Esophagus squamous epithelium (tissue), 5 donors: ENCODE measurements around the gene NUP210. TPM values are rescaled to one million over a fixed set of nuclear protein-coding genes. Genes with fewer than 3 reads are reported as not detected.

ENCODE experiments used
- DNase-seq: peaks from one replicate; lab custom pipeline; 2025; lab: John Stamatoyannopoulos, UW
- H3K27ac ChIP-seq, 4 donors: fragments of 200-600 bp; sonication (generic); one replicate each; pipeline ENCODE4 v1.5.1; 2016 to 2019; ENCODE audit warnings: mild to moderate bottlenecking in 1 of 4
- H3K27me3 ChIP-seq, 4 donors: fragments of 200-600 bp; sonication (generic); 1 replicate in 3 of 4; 2 replicates in 1 of 4; pipeline versions ENCODE4 v1.5.1 to v1.6.0; 2017 to 2021; ENCODE audit warnings: antibody characterized with exemption in 1 of 4
- H3K36me3 ChIP-seq, 3 donors: fragments of 200-600 bp; sonication (generic); one replicate each; pipeline ENCODE4 v1.5.1; 2016 to 2019
- H3K4me1 ChIP-seq, 3 donors: fragments of 200-600 bp; sonication (generic); one replicate each; pipeline ENCODE4 v1.5.1; 2017 to 2019
- H3K4me3 ChIP-seq, 4 donors: fragments of 200-600 bp; sonication (generic); 1 replicate in 3 of 4; 2 replicates in 1 of 4; pipeline ENCODE4 v1.5.1; 2016 to 2019; ENCODE audit warnings: mild to moderate bottlenecking in 2 of 4, moderate library complexity in 1 of 4
- H3K9me3 ChIP-seq, 3 donors: fragments of 200-600 bp; sonication (generic); one replicate each; pipeline ENCODE4 v1.5.1; 2016 to 2019
- POLR2A ChIP-seq, 4 donors: fragments of 450-650 bp; IDR thresholded peaks; one replicate each; pipeline ENCODE4 v1.6.1; 2017; ENCODE audit warnings: antibody characterized with exemption in 4 of 4, mild to moderate bottlenecking in 4 of 4, moderate library complexity in 3 of 4
- WGBS, 2 donors: methylation state at CpG; one replicate each; pipeline ENCODE4 v1.1.5; 2018; 5-methylcytosine and 5-hydroxymethylcytosine counted together
- intact Hi-C: fragments of 100-400 bp; cut with DNase I; formaldehyde crosslinking; loops from one replicate; pipeline ENCODE4 v1.15.0; 2022
- total RNA-seq, 4 donors: library from RNA; depleted of rRNA; stranded (reverse); fragments of >200 nt; gene quantifications; one replicate each; pipeline ENCODE4 v1.1.0, GENCODE V29; 2016
- TF ChIP-seq, protein P1 (sequence below), 6 experiments: fragments of 450-650 bp in 4 of 6; fragments of 200-600 bp in 2 of 6; sonication (generic) in 2 of 6; IDR thresholded peaks; one replicate each; pipeline ENCODE4 v1.5.1; 2016 to 2019; ENCODE audit warnings: antibody characterized with exemption in 6 of 6, mild to moderate bottlenecking in 4 of 6, moderate library complexity in 4 of 6
- donor health status: DM: yes; HTN: yes; CAD: no.

Gene NUP210
- total RNA-seq, 4 donors from 2014 or later, result 7.2 to 14.5 (median 9.4) TPM

DNA sequence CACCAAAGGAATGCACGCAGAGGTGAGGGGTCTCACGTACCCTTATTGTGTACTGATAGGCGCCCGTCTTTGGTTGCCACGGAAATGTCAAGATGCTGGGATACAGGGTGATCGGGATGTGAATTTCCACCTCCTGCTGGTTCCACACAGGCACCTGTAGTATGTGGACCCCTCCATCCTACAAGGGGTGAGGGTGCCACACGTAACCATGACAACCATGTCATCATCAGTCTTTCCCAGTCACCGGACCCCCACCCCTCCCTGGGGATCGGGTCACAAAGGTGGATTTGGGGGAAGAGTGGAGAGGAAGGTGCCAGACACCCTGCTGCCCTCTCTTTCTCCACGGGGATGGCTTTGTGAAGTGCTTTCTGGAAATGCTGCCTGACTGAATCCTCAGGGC lies 44.7 kb downstream of the NUP210 start:
- H3K9me3 ChIP-seq, result no peaks in the 10 kb centered on the region
- intact Hi-C loops, result no loop called here
- H3K4me1 ChIP-seq, result peaks cover 0 to 14% (median 0%) of the 10 kb centered on the region in 3 donors
- no peak for DNase-seq
- TF ChIP-seq POLR2A (IDR thresholded peaks at IDR 0.05), result no peak
- H3K27me3 ChIP-seq, result no peaks in the 10 kb centered on the region
- H3K4me3 ChIP-seq, result no peak overlapping the region
- 82 to 91% methylated on average over 10 of the region's 10 CpGs for WGBS, 2 donors
- H3K36me3 ChIP-seq, result peaks cover 0 to 67% (median 0%) of the 10 kb centered on the region in 3 donors
- H3K27ac ChIP-seq, result no peak overlapping the region

DNA sequence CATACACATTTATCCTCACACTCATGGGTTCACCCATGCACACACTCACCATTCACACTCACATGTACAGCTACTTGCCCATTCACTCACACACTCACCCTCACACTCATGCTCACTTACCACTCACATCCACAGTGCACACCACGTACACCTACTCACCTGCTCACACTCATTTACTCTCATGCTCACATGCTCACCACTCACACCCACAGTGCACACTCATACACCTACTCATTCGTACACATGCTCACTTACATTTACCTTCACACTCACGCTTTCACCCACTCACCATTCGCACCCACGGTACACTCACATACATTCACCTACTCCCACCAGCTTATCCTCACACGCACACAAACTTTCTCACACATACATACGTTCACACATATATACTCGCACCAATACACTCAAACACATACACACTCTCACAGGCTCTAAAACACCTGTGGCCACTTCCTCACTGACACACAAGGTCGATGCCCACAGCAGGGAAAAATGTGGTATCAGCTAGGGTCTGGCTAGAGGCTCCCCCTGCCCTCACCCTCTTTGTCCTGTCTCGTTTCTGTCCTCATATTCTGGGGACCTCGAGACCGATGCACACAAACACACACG lies 46.0 kb downstream of the NUP210 start:
- 91 to 92% methylated on average over 10 of the region's 13 CpGs for WGBS, 2 donors
- H3K27ac ChIP-seq, result no peak overlapping the region
- H3K27me3 ChIP-seq, result no peaks in the 10 kb centered on the region
- DNase-seq, result no peak
- peaks cover 0 to 14% (median 0%) of the 10 kb centered on the region in 3 donors for H3K4me1 ChIP-seq
- no peak overlapping the region for H3K4me3 ChIP-seq
- no peaks in the 10 kb centered on the region for H3K9me3 ChIP-seq
- H3K36me3 ChIP-seq, result peaks cover 0 to 68% (median 0%) of the 10 kb centered on the region in 3 donors
- no peak for TF ChIP-seq POLR2A (IDR thresholded peaks at IDR 0.05)
- TF ChIP-seq, protein P1, sequence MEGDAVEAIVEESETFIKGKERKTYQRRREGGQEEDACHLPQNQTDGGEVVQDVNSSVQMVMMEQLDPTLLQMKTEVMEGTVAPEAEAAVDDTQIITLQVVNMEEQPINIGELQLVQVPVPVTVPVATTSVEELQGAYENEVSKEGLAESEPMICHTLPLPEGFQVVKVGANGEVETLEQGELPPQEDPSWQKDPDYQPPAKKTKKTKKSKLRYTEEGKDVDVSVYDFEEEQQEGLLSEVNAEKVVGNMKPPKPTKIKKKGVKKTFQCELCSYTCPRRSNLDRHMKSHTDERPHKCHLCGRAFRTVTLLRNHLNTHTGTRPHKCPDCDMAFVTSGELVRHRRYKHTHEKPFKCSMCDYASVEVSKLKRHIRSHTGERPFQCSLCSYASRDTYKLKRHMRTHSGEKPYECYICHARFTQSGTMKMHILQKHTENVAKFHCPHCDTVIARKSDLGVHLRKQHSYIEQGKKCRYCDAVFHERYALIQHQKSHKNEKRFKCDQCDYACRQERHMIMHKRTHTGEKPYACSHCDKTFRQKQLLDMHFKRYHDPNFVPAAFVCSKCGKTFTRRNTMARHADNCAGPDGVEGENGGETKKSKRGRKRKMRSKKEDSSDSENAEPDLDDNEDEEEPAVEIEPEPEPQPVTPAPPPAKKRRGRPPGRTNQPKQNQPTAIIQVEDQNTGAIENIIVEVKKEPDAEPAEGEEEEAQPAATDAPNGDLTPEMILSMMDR (IDR thresholded peaks at IDR 0.05), result no peak
- intact Hi-C loops, result no loop called here

DNA sequence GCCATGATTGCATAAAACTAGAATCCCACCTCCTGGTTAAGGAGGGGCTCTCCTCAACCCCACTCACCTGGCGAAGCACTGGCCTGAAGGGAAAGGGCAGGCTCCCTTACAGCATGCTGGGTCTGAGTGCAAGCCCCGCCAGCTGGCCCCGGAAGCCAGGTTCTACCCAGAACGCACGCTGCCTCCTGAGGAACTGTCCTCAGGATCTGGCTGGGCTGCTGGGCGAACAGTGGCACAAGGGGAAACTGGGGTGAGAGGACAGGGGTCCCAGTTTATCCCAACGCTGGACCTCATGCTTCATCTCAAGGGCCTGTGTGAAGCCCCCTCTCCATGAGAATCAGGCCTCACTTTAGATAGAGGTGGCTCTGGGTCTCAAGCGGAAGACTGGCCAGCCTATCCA lies 47.5 kb downstream of the NUP210 start:
- peaks cover 0 to 60% (median 0%) of the 10 kb centered on the region in 3 donors for H3K36me3 ChIP-seq
- DNase-seq, result no peak
- peaks cover 0 to 14% (median 0%) of the 10 kb centered on the region in 3 donors for H3K4me1 ChIP-seq
- 100% methylated on average over 2 of the region's 8 CpGs; no CpG with 5 or more reads in 1 of the 2 donors for WGBS, 2 donors
- TF ChIP-seq POLR2A (IDR thresholded peaks at IDR 0.05), result no peak
- TF ChIP-seq, protein P1 (IDR thresholded peaks at IDR 0.05), result no peak
- no peak overlapping the region for H3K4me3 ChIP-seq
- no peaks in the 10 kb centered on the region for H3K27me3 ChIP-seq
- no peak overlapping the region for H3K27ac ChIP-seq
- intact Hi-C loops, result no loop called here
- H3K9me3 ChIP-seq, result no peaks in the 10 kb centered on the region

DNA sequence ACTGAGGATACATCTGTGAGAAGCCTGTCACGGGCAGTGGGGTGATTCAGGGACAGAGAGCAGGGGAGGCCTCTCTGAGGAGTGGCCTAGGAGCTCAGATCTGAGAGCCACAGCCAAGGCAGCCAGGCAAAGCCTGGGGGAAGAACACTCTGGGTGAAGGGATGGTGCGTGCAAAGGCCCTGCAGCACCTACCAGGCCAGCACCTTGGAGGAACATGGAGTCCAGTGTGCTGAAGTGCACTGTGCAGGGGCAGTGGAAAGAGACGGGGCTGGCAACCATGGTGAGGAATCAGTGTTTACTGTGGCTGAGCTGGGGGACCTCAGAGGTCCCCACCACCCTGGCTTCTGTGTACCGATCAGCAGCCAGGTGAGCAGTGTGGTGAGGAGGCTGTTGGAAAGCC lies 48.0 kb downstream of the NUP210 start:
- H3K27me3 ChIP-seq, result no peaks in the 10 kb centered on the region
- H3K27ac ChIP-seq, result no peak overlapping the region
- peaks cover 0 to 14% (median 0%) of the 10 kb centered on the region in 3 donors for H3K4me1 ChIP-seq
- WGBS, 2 donors, result 84 to 96% methylated on average over 3 of the region's 4 CpGs
- intact Hi-C loops, result no loop called here
- no peak for TF ChIP-seq POLR2A (IDR thresholded peaks at IDR 0.05)
- TF ChIP-seq, protein P1 (IDR thresholded peaks at IDR 0.05), result no peak
- peaks cover 0 to 57% (median 0%) of the 10 kb centered on the region in 3 donors for H3K36me3 ChIP-seq
- no peak for DNase-seq
- H3K4me3 ChIP-seq, result no peak overlapping the region
- H3K9me3 ChIP-seq, result no peaks in the 10 kb centered on the region

DNA sequence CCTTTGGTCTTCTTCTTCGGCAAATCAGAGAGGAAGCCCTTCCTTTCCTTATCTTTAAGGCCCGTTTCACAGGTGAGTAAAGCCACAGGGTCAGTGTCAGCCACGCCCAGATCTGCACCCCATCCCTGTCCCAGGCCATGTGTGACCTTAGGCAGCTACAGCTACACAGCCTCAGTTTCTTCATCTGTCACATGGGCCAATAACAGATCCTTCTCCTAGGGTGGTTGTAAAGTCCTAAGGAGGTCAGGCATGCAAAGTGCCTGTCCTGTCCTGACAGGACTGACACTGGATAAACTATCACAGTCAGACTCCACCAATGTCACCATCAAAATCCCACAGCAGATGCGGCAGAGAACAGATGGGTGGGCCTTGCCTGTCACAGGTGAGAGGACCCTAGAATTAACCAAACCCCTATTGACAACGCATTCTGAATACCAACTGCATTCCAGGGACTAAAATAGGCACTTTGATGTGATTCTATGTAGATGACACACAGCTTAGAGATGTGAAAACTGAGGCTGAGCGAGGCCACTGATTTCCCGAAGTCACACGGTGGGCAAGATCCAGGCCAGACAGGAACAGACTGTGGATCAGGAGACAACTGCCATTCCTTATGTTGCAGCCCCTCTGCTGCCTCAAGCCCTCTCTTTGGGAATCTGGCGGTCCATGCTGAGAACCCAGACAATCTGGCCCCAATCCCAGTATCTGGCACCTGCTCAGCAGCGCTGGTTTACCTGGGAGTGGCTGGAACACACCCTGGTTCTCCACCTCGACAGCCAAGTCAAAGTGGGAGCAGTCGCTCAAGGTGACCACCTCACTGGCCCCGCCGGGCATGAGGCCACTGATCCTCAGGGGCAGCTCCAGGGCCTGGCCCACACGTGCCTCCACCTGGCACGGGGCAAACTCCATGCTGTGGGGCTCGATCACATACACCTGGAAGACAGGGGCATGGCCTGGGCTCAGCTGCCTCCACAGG lies 48.7 kb downstream of the NUP210 start:
- intact Hi-C loops, result no loop called here
- DNase-seq, result no peak
- Histone ChIP-seq H3K27me3 (no peaks in the 10 kb centered on the region), H3K4me3 (no peak overlapping the region), H3K36me3 (peaks cover 0 to 49% (median 0%) of the 10 kb centered on the region in 3 donors), H3K27ac (no peak overlapping the region), H3K4me1 (peaks cover 0 to 14% (median 0%) of the 10 kb centered on the region in 3 donors), H3K9me3 (no peaks in the 10 kb centered on the region)
- WGBS, 2 donors, result 74 to 94% methylated on average over 4 to 6 of the region's 17 CpGs
- TF ChIP-seq POLR2A (IDR thresholded peaks at IDR 0.05), result no peak
- TF ChIP-seq, protein P1 (IDR thresholded peaks at IDR 0.05), result no peak
